ENCODE measurements around the gene SGIP1. TPM values are rescaled to one million over a fixed set of nuclear protein-coding genes. Genes with fewer than 3 reads are reported as not detected.

The SGIP1 gene
- total and polyA plus RNA-seq, 2 of the 8 experiments (the other 6 are each of a cell fraction or from before 2014, with no cell fraction given): 1.4 to 2.1 TPM

DNA sequence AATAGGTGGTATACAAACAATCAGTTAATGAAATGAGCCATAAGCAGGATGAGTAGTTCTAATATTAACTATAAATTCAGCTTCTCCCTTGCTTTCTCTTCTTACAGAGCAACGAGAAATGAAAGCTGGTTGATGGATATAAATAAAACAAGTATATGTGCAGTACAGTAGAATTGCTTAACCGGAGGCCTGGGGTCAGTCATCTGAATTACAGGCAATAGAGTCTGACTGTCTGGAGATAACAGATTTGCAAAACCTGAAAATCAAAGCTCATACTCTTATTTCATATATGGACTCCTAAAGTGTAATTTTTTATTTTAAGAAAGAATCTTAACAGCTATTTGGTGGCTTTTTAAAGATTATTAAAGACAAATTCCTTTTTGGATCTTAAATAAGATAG lies 43.1 kb upstream of the SGIP1 start (continued):
- TF ChIP-seq RFX5 (IDR thresholded peaks at IDR 0.05; ENCODE audit: borderline replicate concordance, low read depth, low read length) (no peak), TBP (IDR thresholded peaks at IDR 0.05; ENCODE audit: low read depth, low read length) (no peak), RNF2 (IDR thresholded peaks at IDR 0.05; ENCODE audit: borderline replicate concordance, low read depth, low read length, missing control alignments, poor library complexity, severe bottlenecking) (no peak), EP300 (IDR thresholded peaks at IDR 0.05; ENCODE audit: borderline replicate concordance in 1 of 2, low read depth in 2 of 2, low read length in 2 of 2) (no peak)
- TF ChIP-seq, protein P1, sequence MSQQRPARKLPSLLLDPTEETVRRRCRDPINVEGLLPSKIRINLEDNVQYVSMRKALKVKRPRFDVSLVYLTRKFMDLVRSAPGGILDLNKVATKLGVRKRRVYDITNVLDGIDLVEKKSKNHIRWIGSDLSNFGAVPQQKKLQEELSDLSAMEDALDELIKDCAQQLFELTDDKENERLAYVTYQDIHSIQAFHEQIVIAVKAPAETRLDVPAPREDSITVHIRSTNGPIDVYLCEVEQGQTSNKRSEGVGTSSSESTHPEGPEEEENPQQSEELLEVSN (IDR thresholded peaks at IDR 0.05): no peak
- TF ChIP-seq, protein P2, sequence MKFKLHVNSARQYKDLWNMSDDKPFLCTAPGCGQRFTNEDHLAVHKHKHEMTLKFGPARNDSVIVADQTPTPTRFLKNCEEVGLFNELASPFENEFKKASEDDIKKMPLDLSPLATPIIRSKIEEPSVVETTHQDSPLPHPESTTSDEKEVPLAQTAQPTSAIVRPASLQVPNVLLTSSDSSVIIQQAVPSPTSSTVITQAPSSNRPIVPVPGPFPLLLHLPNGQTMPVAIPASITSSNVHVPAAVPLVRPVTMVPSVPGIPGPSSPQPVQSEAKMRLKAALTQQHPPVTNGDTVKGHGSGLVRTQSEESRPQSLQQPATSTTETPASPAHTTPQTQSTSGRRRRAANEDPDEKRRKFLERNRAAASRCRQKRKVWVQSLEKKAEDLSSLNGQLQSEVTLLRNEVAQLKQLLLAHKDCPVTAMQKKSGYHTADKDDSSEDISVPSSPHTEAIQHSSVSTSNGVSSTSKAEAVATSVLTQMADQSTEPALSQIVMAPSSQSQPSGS (IDR thresholded peaks at IDR 0.05; ENCODE audit: low read length): no peak
